Upper lobe of left lung (tissue), 4 donors: Measurements from ENCODE around the gene PPHLN1.

ENCODE experiments used
- EP300 ChIP-seq, 4 donors: sonication (generic); formaldehyde crosslinking; IDR thresholded peaks; one replicate each; pipeline ENCODE4 v1.5.1; 2017; ENCODE audit warnings: antibody characterized with exemption in 4 of 4, control low read depth in 2 of 4
- POLR2A ChIP-seq, 4 donors: fragments of 450-650 bp; IDR thresholded peaks; one replicate each; pipeline ENCODE4 v1.5.1; 2016 to 2017; ENCODE audit warnings: antibody characterized with exemption in 4 of 4, mild to moderate bottlenecking in 2 of 4
- POLR2AphosphoS5 ChIP-seq, 2 donors: sonication (generic); formaldehyde crosslinking; IDR thresholded peaks; one replicate each; pipeline ENCODE4 v1.5.1; 2017; ENCODE audit warnings: antibody characterized with exemption in 2 of 2
- TF ChIP-seq, protein P1 (sequence below), 6 experiments: fragments of 450-650 bp in 4 of 6; fragments of 200-600 bp in 2 of 6; sonication (generic) in 2 of 6; IDR thresholded peaks; one replicate each; pipeline ENCODE4 v1.5.1; 2016 to 2019; ENCODE audit warnings: antibody characterized with exemption in 6 of 6

DNA sequence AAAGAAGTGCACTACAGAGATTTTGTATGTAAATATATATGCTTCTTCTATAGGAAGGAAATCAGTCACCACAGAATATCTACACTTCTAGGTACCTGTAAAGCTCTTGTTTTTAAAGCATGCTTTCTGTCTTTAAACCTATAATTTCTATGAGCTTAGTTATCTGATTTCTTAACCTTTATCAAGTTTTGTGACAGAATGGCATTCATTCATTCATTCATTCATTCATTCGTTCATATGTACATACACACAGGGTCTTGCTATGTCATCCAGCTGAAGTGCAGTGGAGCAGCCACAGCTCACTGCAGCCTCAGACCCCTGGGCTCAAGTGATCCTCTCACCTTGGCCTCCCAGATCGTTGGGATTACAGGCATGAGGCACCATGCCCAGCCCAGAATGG, 16.1 kb downstream of the PPHLN1 start:
- TF ChIP-seq, protein P1, sequence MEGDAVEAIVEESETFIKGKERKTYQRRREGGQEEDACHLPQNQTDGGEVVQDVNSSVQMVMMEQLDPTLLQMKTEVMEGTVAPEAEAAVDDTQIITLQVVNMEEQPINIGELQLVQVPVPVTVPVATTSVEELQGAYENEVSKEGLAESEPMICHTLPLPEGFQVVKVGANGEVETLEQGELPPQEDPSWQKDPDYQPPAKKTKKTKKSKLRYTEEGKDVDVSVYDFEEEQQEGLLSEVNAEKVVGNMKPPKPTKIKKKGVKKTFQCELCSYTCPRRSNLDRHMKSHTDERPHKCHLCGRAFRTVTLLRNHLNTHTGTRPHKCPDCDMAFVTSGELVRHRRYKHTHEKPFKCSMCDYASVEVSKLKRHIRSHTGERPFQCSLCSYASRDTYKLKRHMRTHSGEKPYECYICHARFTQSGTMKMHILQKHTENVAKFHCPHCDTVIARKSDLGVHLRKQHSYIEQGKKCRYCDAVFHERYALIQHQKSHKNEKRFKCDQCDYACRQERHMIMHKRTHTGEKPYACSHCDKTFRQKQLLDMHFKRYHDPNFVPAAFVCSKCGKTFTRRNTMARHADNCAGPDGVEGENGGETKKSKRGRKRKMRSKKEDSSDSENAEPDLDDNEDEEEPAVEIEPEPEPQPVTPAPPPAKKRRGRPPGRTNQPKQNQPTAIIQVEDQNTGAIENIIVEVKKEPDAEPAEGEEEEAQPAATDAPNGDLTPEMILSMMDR (IDR thresholded peaks at IDR 0.05): no peak
- TF ChIP-seq POLR2A (IDR thresholded peaks at IDR 0.05): no peak
- TF ChIP-seq POLR2AphosphoS5 (IDR thresholded peaks at IDR 0.05): no peak
- TF ChIP-seq EP300 (IDR thresholded peaks at IDR 0.05): no peak
